ENCODE data around the gene CBLN3. TPM values are rescaled to one million over a fixed set of nuclear protein-coding genes. Genes with fewer than 3 reads are reported as not detected.

The CBLN3 gene
- total RNA-seq, 6 experiments from 2014 or later: 3.3 to 5.0 (median 3.9) TPM

GRCh38 chr14:24414077-24414476 is 15.4 kb downstream of the CBLN3 start:
- DNase-seq: no peak
- TF ChIP-seq, protein P1, sequence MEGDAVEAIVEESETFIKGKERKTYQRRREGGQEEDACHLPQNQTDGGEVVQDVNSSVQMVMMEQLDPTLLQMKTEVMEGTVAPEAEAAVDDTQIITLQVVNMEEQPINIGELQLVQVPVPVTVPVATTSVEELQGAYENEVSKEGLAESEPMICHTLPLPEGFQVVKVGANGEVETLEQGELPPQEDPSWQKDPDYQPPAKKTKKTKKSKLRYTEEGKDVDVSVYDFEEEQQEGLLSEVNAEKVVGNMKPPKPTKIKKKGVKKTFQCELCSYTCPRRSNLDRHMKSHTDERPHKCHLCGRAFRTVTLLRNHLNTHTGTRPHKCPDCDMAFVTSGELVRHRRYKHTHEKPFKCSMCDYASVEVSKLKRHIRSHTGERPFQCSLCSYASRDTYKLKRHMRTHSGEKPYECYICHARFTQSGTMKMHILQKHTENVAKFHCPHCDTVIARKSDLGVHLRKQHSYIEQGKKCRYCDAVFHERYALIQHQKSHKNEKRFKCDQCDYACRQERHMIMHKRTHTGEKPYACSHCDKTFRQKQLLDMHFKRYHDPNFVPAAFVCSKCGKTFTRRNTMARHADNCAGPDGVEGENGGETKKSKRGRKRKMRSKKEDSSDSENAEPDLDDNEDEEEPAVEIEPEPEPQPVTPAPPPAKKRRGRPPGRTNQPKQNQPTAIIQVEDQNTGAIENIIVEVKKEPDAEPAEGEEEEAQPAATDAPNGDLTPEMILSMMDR (IDR thresholded peaks at IDR 0.05): no peak
- no peaks in the 10 kb centered on the region for H3K9me3 Mint-ChIP-seq
- no peaks in the 10 kb centered on the region for H3K4me1 Mint-ChIP-seq (ENCODE audit: low read depth)
- H3K27me3 Mint-ChIP-seq (ENCODE audit: insufficient read depth): peaks cover 13% of the 10 kb centered on the region
- H3K27ac Mint-ChIP-seq: no peak overlapping the region
- H3K36me3 Mint-ChIP-seq (ENCODE audit: low read depth): no peaks in the 10 kb centered on the region
- no peak overlapping the region for H3K4me3 Mint-ChIP-seq

DNA sequence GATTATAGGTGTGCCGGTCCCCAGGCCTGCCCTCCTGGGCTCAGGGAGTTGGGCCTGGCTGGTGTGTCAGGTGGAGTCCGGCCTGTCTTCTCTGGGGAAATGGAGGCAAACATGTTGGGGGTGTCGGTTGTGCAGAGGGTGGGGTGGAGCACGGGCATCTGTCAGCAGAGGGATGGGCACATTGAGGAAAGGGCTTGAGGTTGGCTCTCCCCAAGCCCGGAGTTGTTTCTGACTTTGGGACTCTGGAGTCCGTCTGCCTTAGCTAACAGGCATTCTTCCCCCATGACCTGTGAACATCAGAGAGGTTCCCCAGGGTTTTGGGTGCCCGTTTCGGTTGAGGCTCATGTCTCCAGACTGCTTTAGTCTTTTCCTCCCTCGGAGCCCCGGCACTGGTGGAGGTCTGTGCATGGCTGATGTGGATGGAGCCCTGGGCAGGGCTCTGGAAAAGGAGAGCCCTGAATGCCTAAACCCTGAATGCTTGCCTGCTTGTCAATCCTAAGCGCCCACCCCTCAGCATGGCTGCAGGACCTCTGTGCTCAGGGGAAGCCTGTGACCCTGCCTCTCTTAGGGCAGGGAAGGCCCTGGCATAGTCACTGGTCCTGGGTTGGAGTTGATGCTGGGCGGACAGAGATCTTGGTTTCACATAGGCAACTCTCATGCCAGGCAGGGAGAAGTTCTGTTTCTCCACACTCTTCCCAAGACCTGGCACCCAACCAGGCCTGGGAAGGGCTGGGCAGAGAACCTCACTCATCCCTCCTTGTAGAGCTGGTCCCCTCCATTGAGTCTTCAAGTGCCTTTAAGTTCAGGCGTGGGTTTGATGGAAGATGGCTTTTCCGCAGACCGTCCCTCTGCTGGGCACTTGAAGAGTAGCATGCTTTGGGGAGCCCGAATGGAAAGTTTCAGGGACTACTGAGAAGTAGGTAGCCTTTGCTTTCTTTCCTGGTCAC is 17.8 kb downstream of the CBLN3 start:
- H3K27ac Mint-ChIP-seq: no peak overlapping the region
- no peak overlapping the region for H3K4me3 Mint-ChIP-seq
- no peaks in the 10 kb centered on the region for H3K36me3 Mint-ChIP-seq (ENCODE audit: low read depth)
- no peaks in the 10 kb centered on the region for H3K9me3 Mint-ChIP-seq
- DNase-seq: peak; percentile 23
- H3K27me3 Mint-ChIP-seq (ENCODE audit: insufficient read depth): peaks cover 11% of the 10 kb centered on the region
- TF ChIP-seq, protein P1 (IDR thresholded peaks at IDR 0.05): peak; percentile 85
- no peaks in the 10 kb centered on the region for H3K4me1 Mint-ChIP-seq (ENCODE audit: low read depth)

DNA sequence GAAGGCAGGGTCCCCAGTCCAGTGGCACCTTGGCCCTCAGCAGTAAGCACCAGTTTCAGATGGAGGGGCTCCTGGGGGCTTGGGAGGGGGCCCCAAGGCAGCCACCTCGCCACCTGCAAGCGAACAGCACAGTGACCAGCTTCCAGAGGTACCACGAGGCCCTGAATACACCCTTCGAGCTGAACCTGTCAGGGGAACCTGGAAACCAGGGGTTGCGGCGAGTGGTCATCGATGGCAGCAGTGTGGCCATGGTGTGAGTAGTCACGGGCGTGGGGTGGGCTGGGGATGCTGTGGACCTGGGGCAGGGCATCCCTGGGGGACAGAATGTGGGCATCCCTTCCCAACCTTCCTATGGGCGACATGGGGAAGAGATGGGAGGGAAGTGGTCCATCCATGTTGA is 19.5 kb downstream of the CBLN3 start:
- no peak for DNase-seq
- H3K4me3 Mint-ChIP-seq: no peak overlapping the region
- no peaks in the 10 kb centered on the region for H3K4me1 Mint-ChIP-seq (ENCODE audit: low read depth)
- peaks cover 12% of the 10 kb centered on the region for H3K27me3 Mint-ChIP-seq (ENCODE audit: insufficient read depth)
- H3K36me3 Mint-ChIP-seq (ENCODE audit: low read depth): no peaks in the 10 kb centered on the region
- TF ChIP-seq, protein P1 (IDR thresholded peaks at IDR 0.05): no peak
- H3K9me3 Mint-ChIP-seq: no peaks in the 10 kb centered on the region
- H3K27ac Mint-ChIP-seq: no peak overlapping the region

GRCh38 chr14:24409192-24409591 is 20.3 kb downstream of the CBLN3 start:
- Mint-ChIP-seq H3K9me3 (no peaks in the 10 kb centered on the region), H3K4me1 (ENCODE audit: low read depth) (peaks cover 6% of the 10 kb centered on the region), H3K4me3 (no peak overlapping the region), H3K27ac (no peak overlapping the region), H3K27me3 (ENCODE audit: insufficient read depth) (peaks cover 12% of the 10 kb centered on the region), H3K36me3 (ENCODE audit: low read depth) (no peaks in the 10 kb centered on the region)
- TF ChIP-seq, protein P1 (IDR thresholded peaks at IDR 0.05): no peak
- no peak for DNase-seq

DNA sequence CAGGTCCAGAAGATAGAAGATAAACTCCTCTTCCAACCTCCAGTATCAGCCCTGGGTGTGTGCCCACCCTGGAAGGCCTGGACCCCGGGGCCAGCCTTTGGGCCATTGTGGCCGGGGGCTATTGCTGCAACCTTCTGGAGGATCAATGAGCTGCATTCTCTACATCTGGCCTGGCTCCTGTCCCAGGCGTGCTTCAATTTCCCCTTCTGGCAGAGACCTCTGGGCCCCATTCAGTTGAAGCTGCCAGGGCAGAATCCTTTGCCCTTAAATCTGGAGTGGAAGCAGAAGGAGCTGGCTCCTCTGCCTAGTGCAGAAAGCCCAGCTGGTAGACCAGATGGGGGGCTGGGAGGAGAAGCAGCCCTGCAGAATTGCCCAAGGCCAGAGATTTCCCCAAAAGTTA is 20.7 kb downstream of the CBLN3 start:
- H3K27me3 Mint-ChIP-seq (ENCODE audit: insufficient read depth): peaks cover 12% of the 10 kb centered on the region
- H3K27ac Mint-ChIP-seq: no peak overlapping the region
- no peaks in the 10 kb centered on the region for H3K9me3 Mint-ChIP-seq
- H3K36me3 Mint-ChIP-seq (ENCODE audit: low read depth): no peaks in the 10 kb centered on the region
- H3K4me1 Mint-ChIP-seq (ENCODE audit: low read depth): peaks cover 10% of the 10 kb centered on the region
- no peak overlapping the region for H3K4me3 Mint-ChIP-seq
- TF ChIP-seq, protein P1 (IDR thresholded peaks at IDR 0.05): no peak
- DNase-seq: no peak
